ENCODE measurements around the gene DPT.

Gene DPT

GRCh38 chr1:168697356-168698126 is 31.5 kb downstream of the DPT start:
- DNase-seq = no peak

- no peak for DNase-seq
These were observed 32.8 kb downstream of the DPT start for GRCh38 chr1:168696125-168696760.

GRCh38 chr1:168693872-168694238 is 35.2 kb downstream of the DPT start:
- no peak for DNase-seq

GRCh38 chr1:168693197-168693871 is 35.7 kb downstream of the DPT start:
- DNase-seq = no peak

- no peak for DNase-seq
These were observed 36.5 kb downstream of the DPT start for GRCh38 chr1:168692472-168692871.

GRCh38 chr1:168691541-168691940 is 37.5 kb downstream of the DPT start:
- no peak for DNase-seq

GRCh38 chr1:168689726-168690602 is 39.0 kb downstream of the DPT start:
- no peak for DNase-seq

GRCh38 chr1:168689327-168689657 is 39.7 kb downstream of the DPT start:
- no peak for DNase-seq

- no peak for DNase-seq
These were observed 40.2 kb downstream of the DPT start for GRCh38 chr1:168688644-168689326.

GRCh38 chr1:168687816-168688215 is 41.2 kb downstream of the DPT start:
- DNase-seq = no peak

GRCh38 chr1:168686666-168687065 is 42.3 kb downstream of the DPT start:
- DNase-seq = no peak

GRCh38 chr1:168683871-168684270 is 45.1 kb downstream of the DPT start:
- DNase-seq = no peak

GRCh38 chr1:168676861-168677260 is 52.1 kb downstream of the DPT start:
- DNase-seq = no peak

- DNase-seq = no peak
These were observed 52.8 kb downstream of the DPT start for GRCh38 chr1:168676029-168676812.

- DNase-seq = no peak
These were observed 54.9 kb downstream of the DPT start for GRCh38 chr1:168673974-168674683.

GRCh38 chr1:168672278-168672677 is 56.7 kb downstream of the DPT start:
- DNase-seq = no peak

- DNase-seq = no peak
These were observed 57.2 kb downstream of the DPT start for GRCh38 chr1:168671782-168672181.

- no peak for DNase-seq
These were observed 63.0 kb downstream of the DPT start for GRCh38 chr1:168665975-168666374.

GRCh38 chr1:168664069-168664834 is 64.8 kb downstream of the DPT start:
- no peak for DNase-seq

- DNase-seq = no peak
These were observed 72.5 kb downstream of the DPT start for GRCh38 chr1:168656485-168656884.
